NT2/D1 (cell line): ENCODE data around the gene PLEKHA3.

Experiments used
- DNase-seq: peaks from one replicate; pipeline ENCODE4 v3.0.0-alpha.2; 2011; ENCODE audit warnings: low read depth, low spot score
- H3K27me3 ChIP-seq: 2 replicates; pipeline ENCODE4 v1.6.0; 2011; ENCODE audit warnings: mild to moderate bottlenecking; ENCODE audit not compliant: insufficient read length, insufficient read depth
- H3K36me3 ChIP-seq: 2 replicates; pipeline ENCODE4 v1.6.1; 2011; ENCODE audit warnings: mild to moderate bottlenecking, low read length, mixed read lengths; ENCODE audit not compliant: insufficient read depth, insufficient read length
- H3K4me1 ChIP-seq: 2 replicates; pipeline ENCODE4 v1.5.1; 2011; ENCODE audit not compliant: insufficient read depth, insufficient read length
- H3K4me3 ChIP-seq: 2 replicates; pipeline ENCODE4 v1.5.1; 2011; ENCODE audit warnings: low read depth; ENCODE audit not compliant: insufficient read length
- H3K9ac ChIP-seq: 2 replicates; pipeline ENCODE4 v1.6.0; 2011; ENCODE audit warnings: low read depth; ENCODE audit not compliant: insufficient read length
- H3K9me3 ChIP-seq: 2 replicates; pipeline ENCODE4 v1.5.1; 2011; ENCODE audit warnings: mild to moderate bottlenecking, low read length; ENCODE audit not compliant: insufficient read depth
- SUZ12 ChIP-seq: IDR thresholded peaks from 2 replicates; pipeline ENCODE4 v1.6.1; 2011; ENCODE audit not compliant: insufficient read length, insufficient read depth; ENCODE audit errors: extremely low read depth
- YY1 ChIP-seq: IDR thresholded peaks from 2 replicates; pipeline ENCODE4 v1.6.1; 2011; ENCODE audit not compliant: insufficient read length, insufficient read depth
- ZNF274 ChIP-seq: IDR thresholded peaks from 2 replicates; pipeline ENCODE4 v1.6.1; 2011; ENCODE audit warnings: mild to moderate bottlenecking, low read depth, low read length

PLEKHA3 gene

DNA sequence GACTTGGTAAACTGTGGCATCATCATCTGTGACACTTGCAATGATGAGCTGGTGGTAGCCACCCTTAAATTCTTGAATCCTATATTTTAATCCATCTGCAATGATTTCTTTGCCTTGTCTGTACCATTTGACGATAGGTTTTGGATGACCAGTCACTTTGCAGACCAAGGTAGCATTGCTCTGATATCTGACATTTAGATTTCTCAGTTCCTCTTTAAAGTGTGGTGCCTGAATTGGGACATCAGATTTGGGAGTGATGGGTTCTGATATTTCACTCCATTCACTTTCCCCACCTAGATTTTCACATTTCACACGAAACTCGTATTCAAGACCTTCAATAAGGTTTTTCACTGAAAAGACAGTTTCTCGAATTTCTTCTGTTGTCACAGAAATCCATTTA, 55.8 kb downstream of the PLEKHA3 start:
- DNase-seq: no peak
- no peaks in the 10 kb centered on the region for H3K4me1 ChIP-seq
- no peaks in the 10 kb centered on the region for H3K9me3 ChIP-seq
- H3K4me3 ChIP-seq: no peak overlapping the region
- H3K9ac ChIP-seq: no peak overlapping the region
- TF ChIP-seq ZNF274 (no peak), SUZ12 (no peak), YY1 (no peak)
- no peaks in the 10 kb centered on the region for H3K27me3 ChIP-seq
- peaks cover 18% of the 10 kb centered on the region for H3K36me3 ChIP-seq

DNA sequence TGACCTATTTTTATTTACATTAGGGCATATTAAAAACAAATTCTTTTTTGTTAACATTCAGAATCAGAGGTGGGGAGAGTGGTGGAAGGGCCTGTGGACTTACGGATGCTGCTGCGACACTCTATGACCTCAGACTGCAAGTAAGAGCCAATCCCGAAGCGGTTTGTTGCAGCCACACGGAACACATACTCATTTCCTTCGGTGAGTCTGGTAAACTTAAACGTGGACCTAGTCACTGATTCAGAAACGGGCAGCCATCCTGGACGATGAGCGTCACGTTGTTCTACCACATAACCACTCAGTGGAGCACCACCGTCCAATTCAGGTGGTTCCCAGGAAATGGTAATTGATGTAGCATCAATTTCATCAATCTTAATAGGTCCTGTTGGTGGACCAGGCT, 61.9 kb downstream of the PLEKHA3 start:
- Histone ChIP-seq H3K27me3 (no peaks in the 10 kb centered on the region), H3K9ac (no peak overlapping the region), H3K9me3 (no peaks in the 10 kb centered on the region), H3K4me1 (no peaks in the 10 kb centered on the region), H3K36me3 (peaks cover 20% of the 10 kb centered on the region), H3K4me3 (no peak overlapping the region)
- DNase-seq: no peak
- TF ChIP-seq YY1 (no peak), ZNF274 (no peak), SUZ12 (no peak)

DNA sequence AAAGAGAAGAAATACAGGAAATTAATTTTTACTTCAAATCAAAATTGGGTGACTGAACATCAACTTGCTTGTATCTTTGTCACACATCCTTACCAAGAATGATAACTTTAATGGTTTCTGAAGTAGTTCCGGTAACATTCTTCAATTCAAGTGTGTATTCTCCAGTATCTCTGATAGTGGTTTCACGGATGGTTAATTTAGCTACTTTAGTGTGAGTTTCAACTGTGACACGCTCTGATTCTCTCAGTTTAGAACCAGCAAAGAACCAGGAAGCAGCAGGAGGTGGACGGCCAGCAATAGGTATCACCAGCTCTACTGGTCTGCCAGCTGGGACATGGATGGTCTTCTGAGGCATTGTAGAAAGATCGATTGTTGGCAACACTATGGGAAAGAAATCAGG, 62.3 kb downstream of the PLEKHA3 start:
- Histone ChIP-seq H3K9me3 (no peaks in the 10 kb centered on the region), H3K36me3 (peaks cover 20% of the 10 kb centered on the region)
- no peak for DNase-seq

DNA sequence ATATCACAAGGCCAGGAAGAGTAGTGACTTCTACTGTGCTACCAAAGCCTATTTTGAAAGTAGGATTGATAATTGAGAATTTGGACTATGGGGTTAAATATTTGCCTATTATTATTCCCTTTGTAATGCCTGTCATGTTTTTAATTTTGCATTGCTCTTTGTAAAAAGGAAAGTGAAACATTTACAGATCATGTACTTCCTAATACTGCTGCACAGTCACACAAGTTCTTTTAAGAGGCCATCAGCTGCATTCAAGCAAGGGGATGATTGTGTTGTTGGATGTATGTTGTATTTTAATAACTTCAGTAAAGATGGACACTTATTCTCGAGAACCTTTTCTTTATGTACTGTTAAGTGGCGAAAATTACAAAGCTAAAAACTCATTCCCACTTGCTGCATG, 70.1 kb downstream of the PLEKHA3 start:
- Histone ChIP-seq H3K9ac (no peak overlapping the region), H3K4me3 (no peak overlapping the region), H3K4me1 (no peaks in the 10 kb centered on the region), H3K9me3 (no peaks in the 10 kb centered on the region), H3K36me3 (peaks cover 7% of the 10 kb centered on the region), H3K27me3 (no peaks in the 10 kb centered on the region)
- DNase-seq: no peak
- TF ChIP-seq ZNF274: no peak
- TF ChIP-seq SUZ12: no peak
- TF ChIP-seq YY1: no peak

More for the DNA sequence above, 62.3 kb downstream of the PLEKHA3 start:
- Histone ChIP-seq H3K27me3 (no peaks in the 10 kb centered on the region), H3K9ac (no peak overlapping the region), H3K4me3 (no peak overlapping the region), H3K4me1 (no peaks in the 10 kb centered on the region)
- TF ChIP-seq ZNF274 (no peak), YY1 (no peak), SUZ12 (no peak)

DNA sequence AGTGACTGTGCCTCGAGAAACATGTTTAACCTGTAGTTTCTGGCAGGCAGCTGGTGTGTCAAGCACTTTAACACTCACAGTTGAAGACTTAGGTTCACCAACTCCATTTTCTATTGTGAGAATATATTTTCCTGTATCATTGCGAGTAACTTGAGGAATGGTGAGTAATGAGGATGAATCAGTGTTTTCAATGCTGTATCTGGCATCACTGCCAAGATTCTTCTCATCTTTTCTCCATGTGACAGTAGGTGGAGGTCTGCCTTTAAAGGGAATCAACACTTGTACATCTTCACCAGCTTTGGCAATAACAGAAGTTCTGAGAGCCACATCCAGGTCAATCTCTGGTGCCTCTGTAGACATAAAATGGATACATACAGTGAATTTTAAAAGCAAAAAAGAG, 72.8 kb downstream of the PLEKHA3 start:
- no peaks in the 10 kb centered on the region for H3K36me3 ChIP-seq
- H3K4me1 ChIP-seq: no peaks in the 10 kb centered on the region
- no peaks in the 10 kb centered on the region for H3K9me3 ChIP-seq
- no peaks in the 10 kb centered on the region for H3K27me3 ChIP-seq
- no peak overlapping the region for H3K9ac ChIP-seq
- no peak for TF ChIP-seq YY1
- TF ChIP-seq ZNF274: no peak
- no peak for TF ChIP-seq SUZ12
- H3K4me3 ChIP-seq: no peak overlapping the region
- DNase-seq: no peak
